HepG2 (cell line): ENCODE measurements around the gene ABCA13. TPM values are rescaled to one million over a fixed set of nuclear protein-coding genes. Genes with fewer than 3 reads are reported as not detected.

Experiments used
- ATM ChIP-seq: fragments of 450-650 bp; IDR thresholded peaks from 2 replicates; pipeline ENCODE4 v1.7.1; 2017; ENCODE audit warnings: mild to moderate bottlenecking, borderline replicate concordance
- IKZF4 ChIP-seq: sonication (generic); formaldehyde crosslinking; IDR thresholded peaks from 2 replicates; pipeline ENCODE4 v1.5.1; 2020; ENCODE audit warnings: borderline replicate concordance, mild to moderate bottlenecking, low read depth, missing genetic modification reagents; ENCODE audit errors: not compliant biosample characterization
- KLF9 ChIP-seq: IDR thresholded peaks from 2 replicates; pipeline ENCODE4 v1.6.1; 2016; ENCODE audit warnings: low read depth
- MTF2 ChIP-seq: sonication (generic); formaldehyde crosslinking; IDR thresholded peaks from 2 replicates; pipeline ENCODE4 v1.5.0; 2020; ENCODE audit warnings: missing genetic modification reagents, borderline replicate concordance
- NR2F2 ChIP-seq: IDR thresholded peaks from 2 replicates; pipeline ENCODE4 v1.6.1; 2012; ENCODE audit warnings: low read depth, inconsistent platforms, borderline replicate concordance
- RELA ChIP-seq: sonication (generic); formaldehyde crosslinking; IDR thresholded peaks from 2 replicates; pipeline ENCODE4 v1.4.0; 2020; ENCODE audit warnings: missing genetic modification reagents
- RFX1 ChIP-seq: fragments of 450-650 bp; IDR thresholded peaks from 2 replicates; pipeline ENCODE4 v1.6.1; 2017
- SYNCRIP ChIP-seq: fragments of 200-400 bp; formaldehyde crosslinking; IDR thresholded peaks from 2 replicates; pipeline ENCODE4 v1.6.1; 2018; ENCODE audit warnings: mild to moderate bottlenecking, low read depth, low read length; ENCODE audit not compliant: insufficient read depth
- TFAP4 ChIP-seq: sonication (generic); IDR thresholded peaks from 2 replicates; pipeline ENCODE4 v1.6.1; 2016; ENCODE audit warnings: low read depth, borderline replicate concordance
- ZFX ChIP-seq: sonication (generic); formaldehyde crosslinking; IDR thresholded peaks from 2 replicates; pipeline ENCODE4 v1.4.0; 2020; ENCODE audit warnings: mild to moderate bottlenecking, low read depth, missing genetic modification reagents, moderate library complexity
- ZMAT5 ChIP-seq: sonication (generic); formaldehyde crosslinking; IDR thresholded peaks from 2 replicates; pipeline ENCODE4 v1.5.0; 2020; ENCODE audit warnings: mild to moderate bottlenecking, low read depth, missing genetic modification reagents, borderline replicate concordance
- ZNF331 ChIP-seq: sonication (generic); formaldehyde crosslinking; IDR thresholded peaks from 2 replicates; pipeline ENCODE4 v1.4.0; 2020; ENCODE audit warnings: missing genetic modification reagents
- ZNF503 ChIP-seq: sonication (generic); formaldehyde crosslinking; IDR thresholded peaks from 2 replicates; pipeline ENCODE4 v1.4.0; 2020; ENCODE audit warnings: missing genetic modification reagents
- ZNF773 ChIP-seq: sonication (generic); formaldehyde crosslinking; IDR thresholded peaks from 2 replicates; pipeline ENCODE4 v1.4.0; 2020; ENCODE audit warnings: missing genetic modification reagents, borderline replicate concordance
- ZXDC ChIP-seq: sonication (generic); formaldehyde crosslinking; IDR thresholded peaks from 2 replicates; pipeline ENCODE4 v1.5.0; 2020; ENCODE audit warnings: mild to moderate bottlenecking, missing genetic modification reagents
- polyA plus RNA-seq, 8 experiments: library from polyadenylated mRNA; depleted of rRNA in 3 of 8; stranded (reverse) in 7 of 8; unstranded in 1 of 8; fragments of >200 nt; fragmentation: Illumina TruSeq in 4 of 8; extraction: Trizol in 4 of 8; gene quantifications; 2 replicates each; pipeline versions ENCODE4 v1.2.1 to v1.2.3, GENCODE V29; 2011 to 2016; ENCODE audit warnings: low read depth in 4 of 8, missing spikeins in 1 of 8, mixed read lengths in 1 of 8; ENCODE audit not compliant: insufficient read depth in 1 of 8
- total RNA-seq, 5 experiments: library from RNA; depleted of rRNA; stranded (reverse); fragments of >200 nt; fragmentation: Illumina TruSeq; extraction: Trizol; gene quantifications; 2 replicates each; pipeline ENCODE4 v1.2.3, GENCODE V29; 2016; ENCODE audit warnings: low read depth in 1 of 5
- TF ChIP-seq, protein P1 (sequence below): IDR thresholded peaks from 2 replicates; pipeline ENCODE4 v1.6.1; 2016; ENCODE audit warnings: low read depth, missing genetic modification reagents, missing compliant biosample characterization
- TF ChIP-seq, protein P2 (sequence below): sonication (generic); formaldehyde crosslinking; IDR thresholded peaks from 2 replicates; pipeline ENCODE4 v1.8.0; 2022; ENCODE audit warnings: mild to moderate bottlenecking, missing genetic modification reagents, moderate library complexity

The ABCA13 gene
- total and polyA plus RNA-seq, 2 of the 13 experiments (the other 11 are each of a cell fraction or from before 2014, with no cell fraction given): 0.03 TPM; not detected in 1

DNA sequence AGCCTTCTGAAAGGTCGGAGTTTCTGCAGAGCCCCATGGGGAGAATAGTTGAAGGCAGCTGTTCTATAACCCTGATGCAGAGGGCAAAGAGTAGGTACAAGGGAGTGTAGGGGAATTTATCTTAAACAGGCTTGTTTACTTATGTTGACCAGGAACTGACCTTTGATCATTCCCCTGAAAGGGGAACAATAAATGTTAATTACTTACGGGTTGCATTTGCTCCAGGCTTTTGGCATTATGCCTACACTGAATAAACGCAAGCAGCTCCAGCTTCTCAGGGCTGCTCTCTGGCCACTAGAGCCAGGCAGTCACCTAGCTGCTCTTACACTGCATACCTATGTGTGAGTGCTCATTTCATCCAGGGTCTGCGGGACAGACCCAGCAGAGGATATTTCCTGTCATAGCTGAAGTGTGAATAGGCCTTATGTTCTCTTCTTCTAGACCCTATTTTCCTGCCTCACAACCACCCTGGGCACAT lies 26.9 kb upstream of the ABCA13 start (continued):
- TF ChIP-seq RELA (no peak), ATM (no peak; the same call in 1 of the 2 replicates), ZXDC (CRISPR knock-in tag) (no peak), IKZF4 (CRISPR knock-in tag) (no peak), ZNF503 (CRISPR knock-in tag) (peak; percentile 84), ZNF773 (CRISPR knock-in tag) (no peak), KLF9 (CRISPR knock-in tag) (no peak), ZNF331 (CRISPR knock-in tag) (peak; percentile 78; the same call in 1 of the 2 replicates), RFX1 (no peak), MTF2 (CRISPR knock-in tag) (no peak), SYNCRIP (no peak), ZMAT5 (CRISPR knock-in tag) (no peak), TFAP4 (peak; percentile 81), ZFX (CRISPR knock-in tag) (peak; percentile 64), NR2F2 (peak; percentile 89)
- TF ChIP-seq, protein P1, sequence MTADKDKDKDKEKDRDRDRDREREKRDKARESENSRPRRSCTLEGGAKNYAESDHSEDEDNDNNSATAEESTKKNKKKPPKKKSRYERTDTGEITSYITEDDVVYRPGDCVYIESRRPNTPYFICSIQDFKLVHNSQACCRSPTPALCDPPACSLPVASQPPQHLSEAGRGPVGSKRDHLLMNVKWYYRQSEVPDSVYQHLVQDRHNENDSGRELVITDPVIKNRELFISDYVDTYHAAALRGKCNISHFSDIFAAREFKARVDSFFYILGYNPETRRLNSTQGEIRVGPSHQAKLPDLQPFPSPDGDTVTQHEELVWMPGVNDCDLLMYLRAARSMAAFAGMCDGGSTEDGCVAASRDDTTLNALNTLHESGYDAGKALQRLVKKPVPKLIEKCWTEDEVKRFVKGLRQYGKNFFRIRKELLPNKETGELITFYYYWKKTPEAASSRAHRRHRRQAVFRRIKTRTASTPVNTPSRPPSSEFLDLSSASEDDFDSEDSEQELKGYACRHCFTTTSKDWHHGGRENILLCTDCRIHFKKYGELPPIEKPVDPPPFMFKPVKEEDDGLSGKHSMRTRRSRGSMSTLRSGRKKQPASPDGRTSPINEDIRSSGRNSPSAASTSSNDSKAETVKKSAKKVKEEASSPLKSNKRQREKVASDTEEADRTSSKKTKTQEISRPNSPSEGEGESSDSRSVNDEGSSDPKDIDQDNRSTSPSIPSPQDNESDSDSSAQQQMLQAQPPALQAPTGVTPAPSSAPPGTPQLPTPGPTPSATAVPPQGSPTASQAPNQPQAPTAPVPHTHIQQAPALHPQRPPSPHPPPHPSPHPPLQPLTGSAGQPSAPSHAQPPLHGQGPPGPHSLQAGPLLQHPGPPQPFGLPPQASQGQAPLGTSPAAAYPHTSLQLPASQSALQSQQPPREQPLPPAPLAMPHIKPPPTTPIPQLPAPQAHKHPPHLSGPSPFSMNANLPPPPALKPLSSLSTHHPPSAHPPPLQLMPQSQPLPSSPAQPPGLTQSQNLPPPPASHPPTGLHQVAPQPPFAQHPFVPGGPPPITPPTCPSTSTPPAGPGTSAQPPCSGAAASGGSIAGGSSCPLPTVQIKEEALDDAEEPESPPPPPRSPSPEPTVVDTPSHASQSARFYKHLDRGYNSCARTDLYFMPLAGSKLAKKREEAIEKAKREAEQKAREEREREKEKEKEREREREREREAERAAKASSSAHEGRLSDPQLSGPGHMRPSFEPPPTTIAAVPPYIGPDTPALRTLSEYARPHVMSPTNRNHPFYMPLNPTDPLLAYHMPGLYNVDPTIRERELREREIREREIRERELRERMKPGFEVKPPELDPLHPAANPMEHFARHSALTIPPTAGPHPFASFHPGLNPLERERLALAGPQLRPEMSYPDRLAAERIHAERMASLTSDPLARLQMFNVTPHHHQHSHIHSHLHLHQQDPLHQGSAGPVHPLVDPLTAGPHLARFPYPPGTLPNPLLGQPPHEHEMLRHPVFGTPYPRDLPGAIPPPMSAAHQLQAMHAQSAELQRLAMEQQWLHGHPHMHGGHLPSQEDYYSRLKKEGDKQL (CRISPR knock-in tag): 0 out of 2 replicates have a peak, but pooled peaks have one; percentile 52
- TF ChIP-seq, protein P2, sequence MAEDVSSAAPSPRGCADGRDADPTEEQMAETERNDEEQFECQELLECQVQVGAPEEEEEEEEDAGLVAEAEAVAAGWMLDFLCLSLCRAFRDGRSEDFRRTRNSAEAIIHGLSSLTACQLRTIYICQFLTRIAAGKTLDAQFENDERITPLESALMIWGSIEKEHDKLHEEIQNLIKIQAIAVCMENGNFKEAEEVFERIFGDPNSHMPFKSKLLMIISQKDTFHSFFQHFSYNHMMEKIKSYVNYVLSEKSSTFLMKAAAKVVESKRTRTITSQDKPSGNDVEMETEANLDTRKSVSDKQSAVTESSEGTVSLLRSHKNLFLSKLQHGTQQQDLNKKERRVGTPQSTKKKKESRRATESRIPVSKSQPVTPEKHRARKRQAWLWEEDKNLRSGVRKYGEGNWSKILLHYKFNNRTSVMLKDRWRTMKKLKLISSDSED (CRISPR knock-in tag): no peak
